Activated T-helper 1 cell treated with anti-CD3 and anti-CD28 coated beads, Interleukin-2, amount 50 U/mL, for 16 hours (primary cell): ENCODE results near the gene RNF5.

Experiments used
- DNase-seq, 2 donors: peaks; one replicate each; pipeline ENCODE4 v3.0.0-alpha.2; 2020; ENCODE audit warnings: low read depth in 1 of 2, low spot score in 1 of 2

RNF5 gene

GRCh38 chr6:32151863-32152768 lies 26.1 kb upstream of the RNF5 start, which contains the start of gene PRRT1:
Gene PRRT1, minus strand, starts transcription at chr6:32151939. Its CDS starts 112 bp downstream, at chr6:32151827.
- no peak for DNase-seq

GRCh38 chr6:32152769-32153563 lies 25.2 kb upstream of the RNF5 start:
- DNase-seq, result no peak

GRCh38 chr6:32153564-32154513 lies 24.4 kb upstream of the RNF5 start, which contains the start of gene PPT2:
Gene PPT2, plus strand, starts transcription at chr6:32154141. Its CDS starts 454 bp downstream, at chr6:32154595.
- DNase-seq, result peak; percentile 28 to 36

- peak; percentile 16 to 28 for DNase-seq
These were observed 23.6 kb upstream of the RNF5 start for GRCh38 chr6:32154514-32155161.

- DNase-seq, result no peak
These were observed 21.3 kb upstream of the RNF5 start for GRCh38 chr6:32156891-32157290.

- DNase-seq, result no peak
These were observed 20.2 kb upstream of the RNF5 start for GRCh38 chr6:32158052-32158451.

GRCh38 chr6:32163559-32164258 lies 14.5 kb upstream of the RNF5 start:
- DNase-seq, result no peak

- no peak for DNase-seq
These were observed 13.9 kb upstream of the RNF5 start, which contains the start of gene EGFL8 for GRCh38 chr6:32164295-32164694. Gene EGFL8, plus strand, starts transcription at chr6:32164595. Its CDS starts 1,571 bp downstream, at chr6:32166166.

GRCh38 chr6:32166411-32167061 lies 11.7 kb upstream of the RNF5 start:
- no peak for DNase-seq

GRCh38 chr6:32167154-32167760 lies 10.9 kb upstream of the RNF5 start:
- DNase-seq, result no peak

- DNase-seq, result no peak
These were observed 10.4 kb upstream of the RNF5 start for GRCh38 chr6:32167761-32168262.

GRCh38 chr6:32168350-32168749 lies 9.9 kb upstream of the RNF5 start:
- no peak for DNase-seq

- no peak for DNase-seq
These were observed 9.2 kb upstream of the RNF5 start for GRCh38 chr6:32168807-32169591.

GRCh38 chr6:32170294-32170693 lies 7.9 kb upstream of the RNF5 start:
- no peak for DNase-seq

- DNase-seq, result no peak
These were observed 7.0 kb upstream of the RNF5 start for GRCh38 chr6:32171234-32171633.

- DNase-seq, result no peak
These were observed 5.0 kb upstream of the RNF5 start for GRCh38 chr6:32173051-32173727.

GRCh38 chr6:32174416-32174815 lies 3.8 kb upstream of the RNF5 start:
- DNase-seq, result no peak
